Measurements from ENCODE around the gene BBS9.
"Not testable (repeated sequence)": the region's sequence is repeated elsewhere in the genome, so short reads cannot be mapped to it uniquely, and the experiment has no call there.

Gene BBS9

GRCh38 chr7:33504266-33504665, 374.9 kb downstream of the BBS9 start:
- no peak for DNase-seq

- DNase-seq = no peak
These were observed 379.8 kb downstream of the BBS9 start for GRCh38 chr7:33509206-33509605.

GRCh38 chr7:33511778-33512177, 382.4 kb downstream of the BBS9 start:
- DNase-seq = no peak

- no peak for DNase-seq
These were observed 387.2 kb downstream of the BBS9 start for GRCh38 chr7:33516568-33516967.

GRCh38 chr7:33517191-33517590, 387.8 kb downstream of the BBS9 start:
- DNase-seq = no peak

GRCh38 chr7:33527008-33527407, 397.6 kb downstream of the BBS9 start:
- DNase-seq = not testable (repeated sequence)

GRCh38 chr7:33527613-33528012, 398.2 kb downstream of the BBS9 start:
- DNase-seq = not testable (repeated sequence)

GRCh38 chr7:33529070-33529469, 399.7 kb downstream of the BBS9 start:
- DNase-seq = no peak

GRCh38 chr7:33530664-33531063, 401.3 kb downstream of the BBS9 start:
- DNase-seq = no peak

GRCh38 chr7:33531888-33532287, 402.5 kb downstream of the BBS9 start:
- DNase-seq = no peak

GRCh38 chr7:33534833-33535232, 405.5 kb downstream of the BBS9 start:
- DNase-seq = no peak

- DNase-seq = no peak
These were observed 406.6 kb downstream of the BBS9 start for GRCh38 chr7:33535989-33536388.

GRCh38 chr7:33536398-33537103, 407.2 kb downstream of the BBS9 start:
- no peak for DNase-seq

- no peak for DNase-seq
These were observed 407.7 kb downstream of the BBS9 start for GRCh38 chr7:33537104-33537477.

GRCh38 chr7:33539198-33539597, 409.8 kb downstream of the BBS9 start:
- no peak for DNase-seq

GRCh38 chr7:33539659-33540400, 410.5 kb downstream of the BBS9 start:
- DNase-seq = no peak

GRCh38 chr7:33547880-33548279, 418.5 kb downstream of the BBS9 start:
- no peak for DNase-seq

- DNase-seq = no peak
These were observed 421.0 kb downstream of the BBS9 start for GRCh38 chr7:33550363-33550762.

- DNase-seq = no peak
These were observed 421.6 kb downstream of the BBS9 start for GRCh38 chr7:33550979-33551378.

GRCh38 chr7:33554046-33554445, 424.7 kb downstream of the BBS9 start:
- DNase-seq = no peak

GRCh38 chr7:33554576-33554975, 425.2 kb downstream of the BBS9 start:
- DNase-seq = no peak

- no peak for DNase-seq
These were observed 427.1 kb downstream of the BBS9 start for GRCh38 chr7:33556472-33556871.

GRCh38 chr7:33558549-33559323, 429.4 kb downstream of the BBS9 start:
- no peak for DNase-seq

- DNase-seq = no peak
These were observed 430.0 kb downstream of the BBS9 start for GRCh38 chr7:33559324-33559710.

Measured in NCI-H2029 treated with DMSO at 0.1 percent for 48 hours (cell line).